Ovary (tissue), 3 donors: ENCODE results near the gene APOL4.

Experiments
- EP300 ChIP-seq: sonication (generic); formaldehyde crosslinking; IDR thresholded peaks from one replicate; pipeline ENCODE4 v1.6.1; 2017; ENCODE audit warnings: antibody characterized with exemption
- POLR2A ChIP-seq: fragments of 450-650 bp; IDR thresholded peaks from one replicate; pipeline ENCODE4 v1.6.1; 2017; ENCODE audit warnings: antibody characterized with exemption, mild to moderate bottlenecking, moderate library complexity
- TF ChIP-seq, protein P1 (sequence below), 3 donors: fragments of 450-650 bp in 2 of 3; fragments of 200-600 bp in 1 of 3; IDR thresholded peaks; one replicate each; pipeline versions ENCODE4 v1.5.1 to v1.8.0; 2016 to 2022; ENCODE audit warnings: antibody characterized with exemption in 3 of 3, mild to moderate bottlenecking in 1 of 3
- donor health status: DM: no; HTN: no; CAD: no.

DNA sequence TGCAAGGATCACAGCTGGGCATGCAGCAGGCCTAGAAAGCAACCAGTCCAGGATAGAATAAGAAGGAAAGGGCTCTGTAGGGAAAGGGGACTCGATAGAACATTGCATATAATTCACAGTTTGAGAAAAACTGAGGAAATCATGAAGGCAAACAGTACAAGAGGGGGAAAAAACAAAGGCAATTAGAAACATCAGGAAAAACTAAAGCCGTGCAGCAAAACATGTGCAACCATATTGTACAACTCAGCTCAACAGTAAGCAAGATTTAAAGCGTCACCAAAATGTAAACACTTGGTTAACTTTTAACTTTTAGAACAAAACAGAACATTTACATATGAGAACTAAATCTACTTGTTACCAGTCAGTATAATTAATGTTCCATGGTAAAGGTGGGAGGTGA lies 49.5 kb downstream of the APOL4 start:
- no peak for TF ChIP-seq POLR2A
- TF ChIP-seq, protein P1, sequence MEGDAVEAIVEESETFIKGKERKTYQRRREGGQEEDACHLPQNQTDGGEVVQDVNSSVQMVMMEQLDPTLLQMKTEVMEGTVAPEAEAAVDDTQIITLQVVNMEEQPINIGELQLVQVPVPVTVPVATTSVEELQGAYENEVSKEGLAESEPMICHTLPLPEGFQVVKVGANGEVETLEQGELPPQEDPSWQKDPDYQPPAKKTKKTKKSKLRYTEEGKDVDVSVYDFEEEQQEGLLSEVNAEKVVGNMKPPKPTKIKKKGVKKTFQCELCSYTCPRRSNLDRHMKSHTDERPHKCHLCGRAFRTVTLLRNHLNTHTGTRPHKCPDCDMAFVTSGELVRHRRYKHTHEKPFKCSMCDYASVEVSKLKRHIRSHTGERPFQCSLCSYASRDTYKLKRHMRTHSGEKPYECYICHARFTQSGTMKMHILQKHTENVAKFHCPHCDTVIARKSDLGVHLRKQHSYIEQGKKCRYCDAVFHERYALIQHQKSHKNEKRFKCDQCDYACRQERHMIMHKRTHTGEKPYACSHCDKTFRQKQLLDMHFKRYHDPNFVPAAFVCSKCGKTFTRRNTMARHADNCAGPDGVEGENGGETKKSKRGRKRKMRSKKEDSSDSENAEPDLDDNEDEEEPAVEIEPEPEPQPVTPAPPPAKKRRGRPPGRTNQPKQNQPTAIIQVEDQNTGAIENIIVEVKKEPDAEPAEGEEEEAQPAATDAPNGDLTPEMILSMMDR (IDR thresholded peaks at IDR 0.05): no peak
- no peak for TF ChIP-seq EP300
